ENCODE results near the gene TEC. TPM values are rescaled to one million over a fixed set of nuclear protein-coding genes. Genes with fewer than 3 reads are reported as not detected.

TEC gene
- total RNA-seq, 1 donor from 2014 or later = 3.4 TPM

Other genes starting within 250 kb of the TEC start
- gene TXK, start 135.6 kb downstream of the TEC start, total RNA-seq = 7.8 TPM
- gene SLAIN2, start 71.7 kb upstream of the TEC start, total RNA-seq = 92.0 TPM
- not detected for gene SLC10A4, start 213.5 kb upstream of the TEC start, total RNA-seq
- gene ZAR1, start 220.4 kb upstream of the TEC start, total RNA-seq = not detected